ENCODE data around the gene KCTD21.

Gene KCTD21

DNA sequence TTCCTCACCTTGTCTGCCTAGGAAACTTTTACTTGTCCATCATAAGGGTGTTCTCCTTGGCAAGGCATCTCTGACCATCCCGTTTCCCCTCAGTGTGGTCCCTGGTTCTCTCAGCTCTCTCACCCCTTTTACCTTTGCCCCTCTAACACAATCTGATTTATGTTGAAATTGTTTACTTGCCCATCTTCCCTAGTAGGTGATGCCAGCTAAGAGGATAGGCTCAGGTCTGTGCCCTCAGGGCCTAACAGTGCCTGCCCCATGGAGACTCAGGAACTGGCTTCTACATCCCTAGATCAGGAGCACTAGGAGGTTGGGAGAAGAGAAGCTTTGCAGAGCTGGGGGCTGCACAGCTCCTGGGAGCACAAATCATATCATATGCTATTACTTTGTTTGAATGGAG, 27.9 kb downstream of the KCTD21 start:
- TF ChIP-seq TEAD4 (IDR thresholded peaks at IDR 0.05) (no peak), NFIC (IDR thresholded peaks at IDR 0.05) (no peak), TAF1 (IDR thresholded peaks at IDR 0.05; ENCODE audit: low read depth) (no peak), CEBPB (IDR thresholded peaks at IDR 0.05) (no peak), ZBTB7A (IDR thresholded peaks at IDR 0.05; ENCODE audit: low read depth) (no peak), CREB1 (IDR thresholded peaks at IDR 0.05; ENCODE audit: low read depth) (no peak), TCF12 (IDR thresholded peaks at IDR 0.05; ENCODE audit: low read depth) (no peak), FOXM1 (IDR thresholded peaks at IDR 0.05; ENCODE audit: borderline replicate concordance, low read depth) (no peak), YY1 (IDR thresholded peaks at IDR 0.05; ENCODE audit: low read depth) (no peak)
- TF ChIP-seq, protein P1, sequence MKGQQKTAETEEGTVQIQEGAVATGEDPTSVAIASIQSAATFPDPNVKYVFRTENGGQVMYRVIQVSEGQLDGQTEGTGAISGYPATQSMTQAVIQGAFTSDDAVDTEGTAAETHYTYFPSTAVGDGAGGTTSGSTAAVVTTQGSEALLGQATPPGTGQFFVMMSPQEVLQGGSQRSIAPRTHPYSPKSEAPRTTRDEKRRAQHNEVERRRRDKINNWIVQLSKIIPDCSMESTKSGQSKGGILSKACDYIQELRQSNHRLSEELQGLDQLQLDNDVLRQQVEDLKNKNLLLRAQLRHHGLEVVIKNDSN (IDR thresholded peaks at IDR 0.05), result no peak
- TF ChIP-seq, protein P2, sequence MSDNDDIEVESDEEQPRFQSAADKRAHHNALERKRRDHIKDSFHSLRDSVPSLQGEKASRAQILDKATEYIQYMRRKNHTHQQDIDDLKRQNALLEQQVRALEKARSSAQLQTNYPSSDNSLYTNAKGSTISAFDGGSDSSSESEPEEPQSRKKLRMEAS (IDR thresholded peaks at IDR 0.05), result no peak

DNA sequence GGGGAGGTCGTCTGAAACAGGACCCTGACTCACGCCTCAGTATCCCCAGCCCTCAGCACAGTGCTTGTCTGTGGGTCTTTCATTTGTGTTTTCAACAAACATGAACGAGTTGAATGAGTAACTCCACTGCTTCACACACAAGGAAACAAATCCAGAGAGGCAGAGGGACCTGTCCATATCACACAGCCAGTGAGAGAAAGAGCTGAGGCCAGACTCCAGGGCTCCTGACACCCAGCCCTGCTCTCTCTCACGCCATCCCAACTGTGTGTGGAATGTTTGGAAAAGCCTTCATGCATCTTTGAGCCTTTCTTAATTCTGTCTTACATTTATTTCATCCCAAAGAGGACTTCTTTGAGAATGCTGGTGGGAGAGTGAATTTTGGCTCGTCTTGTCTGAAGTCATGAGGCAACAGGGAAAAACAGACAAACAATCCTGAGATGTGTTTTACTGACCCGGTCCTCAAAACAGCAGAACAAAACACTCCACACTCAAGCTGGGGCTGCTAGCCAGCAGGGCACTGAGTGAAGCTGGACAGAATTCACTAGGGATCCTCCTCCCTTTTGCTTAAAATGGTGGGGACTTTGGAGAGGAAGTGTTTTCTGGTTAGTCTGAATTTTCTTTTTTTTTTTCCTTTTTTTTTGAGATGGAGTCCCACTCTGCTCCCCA, 29.3 kb downstream of the KCTD21 start:
- TF ChIP-seq TCF12 (IDR thresholded peaks at IDR 0.05; ENCODE audit: low read depth), result no peak
- no peak for TF ChIP-seq FOXM1 (IDR thresholded peaks at IDR 0.05; ENCODE audit: borderline replicate concordance, low read depth)
- TF ChIP-seq EP300 (IDR thresholded peaks at IDR 0.05; ENCODE audit: borderline replicate concordance), result no peak
- TF ChIP-seq TAF1 (IDR thresholded peaks at IDR 0.05; ENCODE audit: low read depth), result no peak
- no peak for TF ChIP-seq ZBTB7A (IDR thresholded peaks at IDR 0.05; ENCODE audit: low read depth)
- TF ChIP-seq, protein P1 (IDR thresholded peaks at IDR 0.05), result no peak
- TF ChIP-seq EGR1 (IDR thresholded peaks at IDR 0.05), result no peak
- TF ChIP-seq CEBPB (IDR thresholded peaks at IDR 0.05), result no peak
- TF ChIP-seq TEAD4 (IDR thresholded peaks at IDR 0.05), result no peak
- TF ChIP-seq, protein P2 (IDR thresholded peaks at IDR 0.05), result no peak

DNA sequence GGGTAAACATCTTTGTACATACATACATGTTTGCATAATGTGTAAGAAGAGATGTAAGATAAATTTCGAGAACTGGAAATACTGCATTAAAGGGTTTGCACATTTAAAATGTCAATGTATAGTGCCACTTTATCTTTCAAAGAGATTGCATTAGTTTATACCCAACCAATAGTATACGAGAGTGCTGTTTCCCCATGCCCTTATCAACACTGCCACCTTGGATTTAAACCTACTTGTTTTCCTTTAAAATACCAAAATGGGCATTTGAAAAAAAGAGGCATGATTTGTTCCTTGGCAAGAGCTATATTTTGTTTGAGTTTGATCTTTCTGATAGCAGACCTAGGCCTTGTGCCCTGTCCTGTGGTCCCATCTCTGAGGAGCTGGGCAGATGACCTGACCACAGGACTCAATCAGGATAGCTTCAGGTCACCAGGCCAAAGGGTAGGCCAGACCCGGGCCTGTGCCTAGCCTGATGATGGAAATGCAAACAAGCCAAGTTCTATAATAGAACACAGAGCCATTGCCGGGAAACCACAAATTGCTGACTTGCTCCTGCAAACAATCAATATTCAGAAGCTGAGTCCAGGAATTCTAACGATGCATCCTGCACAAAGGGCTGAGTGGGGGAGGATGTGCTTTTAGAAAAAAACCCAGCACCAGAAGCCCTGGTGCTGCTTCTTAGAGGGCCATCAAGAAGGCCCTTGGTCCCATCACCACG, 32.1 kb downstream of the KCTD21 start:
- TF ChIP-seq FOXM1 (IDR thresholded peaks at IDR 0.05; ENCODE audit: borderline replicate concordance, low read depth) (no peak), EP300 (IDR thresholded peaks at IDR 0.05; ENCODE audit: borderline replicate concordance) (no peak), TEAD4 (IDR thresholded peaks at IDR 0.05) (no peak), TCF12 (IDR thresholded peaks at IDR 0.05; ENCODE audit: low read depth) (no peak), YY1 (IDR thresholded peaks at IDR 0.05; ENCODE audit: low read depth) (no peak), TAF1 (IDR thresholded peaks at IDR 0.05; ENCODE audit: low read depth) (no peak), EGR1 (IDR thresholded peaks at IDR 0.05) (no peak), CEBPB (IDR thresholded peaks at IDR 0.05) (no peak), NFIC (IDR thresholded peaks at IDR 0.05) (no peak), CREB1 (IDR thresholded peaks at IDR 0.05; ENCODE audit: low read depth) (no peak), ZBTB7A (IDR thresholded peaks at IDR 0.05; ENCODE audit: low read depth) (no peak)
- TF ChIP-seq, protein P2 (IDR thresholded peaks at IDR 0.05), result no peak
- TF ChIP-seq, protein P3, sequence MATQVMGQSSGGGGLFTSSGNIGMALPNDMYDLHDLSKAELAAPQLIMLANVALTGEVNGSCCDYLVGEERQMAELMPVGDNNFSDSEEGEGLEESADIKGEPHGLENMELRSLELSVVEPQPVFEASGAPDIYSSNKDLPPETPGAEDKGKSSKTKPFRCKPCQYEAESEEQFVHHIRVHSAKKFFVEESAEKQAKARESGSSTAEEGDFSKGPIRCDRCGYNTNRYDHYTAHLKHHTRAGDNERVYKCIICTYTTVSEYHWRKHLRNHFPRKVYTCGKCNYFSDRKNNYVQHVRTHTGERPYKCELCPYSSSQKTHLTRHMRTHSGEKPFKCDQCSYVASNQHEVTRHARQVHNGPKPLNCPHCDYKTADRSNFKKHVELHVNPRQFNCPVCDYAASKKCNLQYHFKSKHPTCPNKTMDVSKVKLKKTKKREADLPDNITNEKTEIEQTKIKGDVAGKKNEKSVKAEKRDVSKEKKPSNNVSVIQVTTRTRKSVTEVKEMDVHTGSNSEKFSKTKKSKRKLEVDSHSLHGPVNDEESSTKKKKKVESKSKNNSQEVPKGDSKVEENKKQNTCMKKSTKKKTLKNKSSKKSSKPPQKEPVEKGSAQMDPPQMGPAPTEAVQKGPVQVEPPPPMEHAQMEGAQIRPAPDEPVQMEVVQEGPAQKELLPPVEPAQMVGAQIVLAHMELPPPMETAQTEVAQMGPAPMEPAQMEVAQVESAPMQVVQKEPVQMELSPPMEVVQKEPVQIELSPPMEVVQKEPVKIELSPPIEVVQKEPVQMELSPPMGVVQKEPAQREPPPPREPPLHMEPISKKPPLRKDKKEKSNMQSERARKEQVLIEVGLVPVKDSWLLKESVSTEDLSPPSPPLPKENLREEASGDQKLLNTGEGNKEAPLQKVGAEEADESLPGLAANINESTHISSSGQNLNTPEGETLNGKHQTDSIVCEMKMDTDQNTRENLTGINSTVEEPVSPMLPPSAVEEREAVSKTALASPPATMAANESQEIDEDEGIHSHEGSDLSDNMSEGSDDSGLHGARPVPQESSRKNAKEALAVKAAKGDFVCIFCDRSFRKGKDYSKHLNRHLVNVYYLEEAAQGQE (IDR thresholded peaks at IDR 0.05; ENCODE audit: low read depth), result no peak
- TF ChIP-seq, protein P1 (IDR thresholded peaks at IDR 0.05), result no peak

DNA sequence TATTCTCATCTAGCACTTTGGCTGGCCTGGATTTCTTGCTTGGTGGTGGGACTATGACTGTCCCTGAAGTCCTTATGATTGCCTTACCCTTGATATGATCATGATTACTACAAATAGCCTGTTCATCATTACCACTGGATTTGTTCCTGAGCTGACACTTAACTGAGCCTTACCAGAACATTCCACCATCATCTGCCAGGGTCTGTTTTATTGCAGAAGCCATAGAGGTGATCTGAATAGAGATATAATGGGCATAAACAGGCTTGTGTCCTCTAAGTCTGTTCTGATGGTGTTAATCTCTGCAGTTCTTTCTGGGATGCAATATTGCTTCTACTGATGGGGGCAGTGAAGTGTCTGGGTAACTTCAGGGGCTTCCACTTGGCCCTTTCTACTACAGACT, 36.6 kb downstream of the KCTD21 start:
- TF ChIP-seq TCF12 (IDR thresholded peaks at IDR 0.05; ENCODE audit: low read depth) (no peak), NFIC (IDR thresholded peaks at IDR 0.05) (no peak), EGR1 (IDR thresholded peaks at IDR 0.05) (no peak)
- TF ChIP-seq, protein P3 (IDR thresholded peaks at IDR 0.05; ENCODE audit: low read depth), result no peak
- TF ChIP-seq, protein P2 (IDR thresholded peaks at IDR 0.05), result no peak
- TF ChIP-seq, protein P1 (IDR thresholded peaks at IDR 0.05), result no peak

Data from Ishikawa (cell line).